NCI-H1092 (cell line): ENCODE data around the gene IDH3B.
"Not testable (repeated sequence)": the region's sequence is repeated elsewhere in the genome, so short reads cannot be mapped to it uniquely, and the experiment has no call there.

ENCODE experiments used
- DNase-seq: peaks from one replicate; lab custom pipeline; 2025; lab: John Stamatoyannopoulos, UW

IDH3B gene

DNA sequence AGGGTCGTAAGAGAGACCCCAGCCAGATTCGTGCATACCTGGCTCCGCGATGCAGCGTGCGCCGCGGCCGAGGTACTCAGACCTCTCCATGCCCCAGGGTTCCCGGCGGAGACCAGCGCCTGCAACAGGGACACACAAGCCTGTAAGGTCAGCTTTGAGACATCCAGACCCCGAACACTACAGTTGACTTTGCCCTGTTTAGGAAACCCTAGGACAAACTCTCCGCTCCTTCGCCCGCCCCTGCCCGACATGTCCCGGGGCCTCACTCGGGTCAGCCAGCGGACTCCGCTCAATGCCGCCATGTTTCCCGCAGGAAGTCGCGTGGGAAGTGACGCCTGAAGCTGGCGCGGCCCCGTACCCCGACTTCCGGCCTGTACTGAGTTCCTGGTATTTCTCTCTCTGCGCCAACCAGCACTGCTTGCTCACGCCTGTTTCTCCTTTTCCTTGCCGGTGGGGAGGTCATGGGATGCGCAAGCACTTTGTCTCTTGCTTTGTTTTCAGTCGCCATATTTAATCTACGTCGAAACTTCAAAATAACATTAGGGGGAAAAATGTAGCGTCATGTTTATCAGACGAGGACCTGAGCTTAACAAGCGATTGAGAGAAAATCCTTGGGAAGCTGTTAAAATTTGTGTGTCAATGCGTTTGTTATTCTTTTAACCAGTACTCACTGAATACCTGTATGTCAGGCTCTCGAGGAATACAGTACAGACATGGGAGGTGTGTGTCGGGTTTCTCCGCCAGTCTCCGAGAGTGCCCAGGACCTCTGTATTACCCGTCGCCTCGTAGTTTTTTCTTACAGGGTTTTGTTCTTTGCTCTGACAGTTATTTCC is at the start of gene IDH3B:
Gene IDH3B (minus strand): TSS at position 330 of the 833 bp plus-strand sequence. CDS start 28 bp downstream, at position 302.
- DNase-seq, result peak; percentile 83

DNA sequence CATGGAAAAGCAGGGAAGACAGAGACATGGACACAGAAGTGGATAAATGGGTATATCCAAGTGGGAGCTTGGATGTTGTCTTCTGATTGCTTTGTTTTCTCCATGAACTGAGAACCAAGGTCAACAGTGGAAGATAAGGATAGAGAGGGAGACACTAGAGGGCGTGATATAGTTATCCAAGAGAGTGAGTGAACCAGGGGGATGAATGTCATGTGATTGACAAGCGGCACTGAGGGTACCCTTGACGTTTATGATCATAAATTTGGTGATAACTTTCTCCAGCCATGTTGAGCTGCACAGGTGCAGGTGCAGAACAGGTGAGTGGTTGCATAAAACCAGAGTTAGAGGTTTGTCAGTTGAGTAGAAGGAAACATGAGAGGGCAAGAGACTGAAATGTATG is 49.3 kb upstream of the IDH3B start:
- DNase-seq, result no peak

DNA sequence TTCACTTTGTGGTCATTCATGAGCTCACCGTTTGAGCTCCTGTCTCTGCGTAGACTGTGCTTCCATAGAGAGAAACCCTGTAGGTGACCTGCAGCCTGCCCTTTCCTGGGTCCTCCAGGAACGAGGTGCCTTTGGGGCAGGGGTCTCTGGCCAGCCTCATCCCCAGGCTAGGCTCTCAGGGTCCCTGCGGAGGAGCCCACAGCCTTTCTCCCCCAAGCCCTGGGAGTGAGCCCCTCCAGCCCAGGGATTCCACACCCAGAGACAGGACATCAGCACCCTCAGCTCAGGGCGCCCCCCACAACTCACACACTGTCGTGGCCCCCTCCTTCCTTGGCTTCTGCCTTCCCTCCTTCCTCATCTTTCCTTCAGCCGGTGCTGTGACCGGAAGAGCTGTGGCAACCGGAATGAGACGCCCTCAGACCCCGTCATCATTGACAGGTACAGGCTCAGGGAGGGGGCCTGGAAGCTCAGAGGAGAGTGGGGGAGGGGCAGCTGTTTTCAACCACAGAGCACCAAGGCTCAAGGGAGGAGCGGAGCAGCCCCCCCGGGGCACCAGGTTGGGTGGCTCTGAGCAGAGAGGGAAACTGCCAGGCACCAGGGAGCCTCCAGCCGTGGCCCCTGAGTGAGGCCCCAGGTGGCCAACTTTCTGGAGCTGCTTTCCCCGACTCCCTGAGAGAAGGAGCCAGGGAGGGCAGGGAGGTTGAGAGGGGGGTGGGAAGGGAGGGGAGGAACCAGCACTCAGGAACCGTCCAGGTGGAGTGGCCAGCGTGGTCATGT is 45.4 kb upstream of the IDH3B start:
- DNase-seq, result no peak

DNA sequence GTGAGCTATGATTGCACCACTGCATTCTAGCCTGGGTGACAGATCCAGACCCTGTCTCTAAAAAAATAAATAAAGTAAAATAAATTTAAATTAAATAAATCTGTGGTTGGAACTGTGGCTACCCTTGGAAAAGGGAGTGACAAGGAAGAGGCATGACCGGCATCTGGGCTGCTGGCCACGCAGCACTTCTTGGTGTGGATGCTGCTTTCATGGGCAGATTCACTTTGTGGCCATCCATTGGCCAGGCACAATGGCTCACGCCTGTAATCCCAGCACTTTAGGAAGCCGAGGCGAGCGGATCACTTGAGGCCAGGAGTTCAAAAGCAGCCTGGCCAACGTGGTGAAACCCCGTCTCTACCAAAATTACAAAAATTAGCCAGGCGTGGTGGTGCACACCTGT is 44.6 kb upstream of the IDH3B start:
- no peak for DNase-seq

DNA sequence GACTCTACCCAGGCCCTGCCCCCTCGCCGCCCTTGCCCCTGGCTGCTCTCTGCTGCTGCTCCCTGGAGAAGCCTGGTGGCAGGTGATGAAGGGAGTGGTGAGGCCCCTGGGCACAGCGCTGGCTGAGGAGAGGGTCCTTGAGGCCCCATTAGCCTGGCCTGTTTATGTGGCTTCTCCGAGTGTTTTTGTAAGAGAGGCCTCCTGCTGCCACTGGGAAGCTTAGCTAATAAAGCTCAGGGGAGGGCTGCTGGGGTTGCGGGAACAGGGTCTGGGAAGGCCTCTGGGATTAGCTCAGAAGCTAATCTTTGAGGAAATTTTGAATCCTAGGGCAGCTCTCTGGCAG is 44.0 kb upstream of the IDH3B start:
- peak; percentile 72 for DNase-seq

DNA sequence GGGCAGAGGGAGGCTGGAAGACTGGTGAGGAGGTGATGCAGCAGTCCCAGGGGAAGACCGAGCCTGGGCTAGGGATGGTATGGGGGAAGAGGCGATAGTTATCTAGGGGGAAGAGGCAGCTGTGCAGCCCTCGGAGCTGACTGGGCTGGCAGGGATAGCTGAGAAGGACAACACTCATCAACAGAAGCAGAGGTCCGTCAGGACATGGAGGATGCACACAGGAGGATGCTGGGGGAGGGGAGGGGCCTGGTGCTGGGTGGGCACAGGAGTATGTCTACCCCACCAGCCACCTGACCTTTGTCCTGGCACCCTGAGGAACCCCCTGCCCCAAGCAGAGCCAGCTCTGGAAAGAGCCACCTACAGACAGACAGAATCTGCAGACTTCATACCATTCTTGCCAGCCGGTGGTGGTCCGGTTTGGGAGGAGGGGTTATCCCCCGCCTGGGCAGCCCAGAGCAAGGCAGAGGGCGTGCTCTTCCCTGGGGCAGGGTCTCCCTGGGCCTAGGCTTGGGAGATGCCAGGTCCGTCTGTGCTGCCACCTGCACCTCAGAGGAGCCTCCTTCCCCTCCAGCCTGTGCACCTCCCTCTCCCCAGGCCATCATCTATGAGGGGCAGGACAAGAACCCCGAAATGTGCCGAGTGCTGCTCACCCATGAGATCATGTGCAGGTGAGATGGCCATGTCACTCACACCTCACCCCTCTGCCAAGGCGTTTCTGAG is 43.5 kb upstream of the IDH3B start:
- no peak for DNase-seq

DNA sequence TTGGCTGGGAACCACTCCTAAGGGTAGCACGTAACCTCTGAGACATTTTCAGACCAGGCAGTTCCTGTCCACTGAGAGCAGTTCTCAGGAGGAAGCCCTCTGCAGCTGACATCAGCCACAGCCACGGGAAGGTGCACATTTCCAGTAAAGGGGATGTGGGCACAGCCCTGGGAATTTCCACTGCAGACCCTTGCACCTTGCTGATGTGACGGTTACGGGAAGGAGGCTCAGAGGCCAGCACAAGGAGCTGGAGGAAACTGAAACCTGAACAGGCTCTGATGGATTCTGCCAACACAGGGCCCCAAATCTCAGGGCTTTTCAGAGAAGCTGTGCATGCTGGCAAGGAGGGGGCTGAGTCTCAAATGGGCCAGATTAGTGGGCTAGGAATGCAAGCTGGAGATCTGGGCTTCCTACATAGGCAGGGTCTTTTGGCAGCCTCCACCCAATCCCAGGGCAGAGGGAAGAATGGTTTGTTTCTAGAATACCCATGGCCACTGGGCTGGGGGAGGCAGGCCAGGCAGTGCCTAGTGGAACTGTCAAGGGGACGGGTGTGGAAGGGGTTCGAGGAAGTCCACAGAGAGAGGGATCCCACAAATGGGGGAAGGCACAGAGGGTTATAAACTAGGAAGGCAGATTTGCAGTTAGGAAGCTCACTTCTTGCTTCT is 42.8 kb upstream of the IDH3B start:
- DNase-seq, result no peak

DNA sequence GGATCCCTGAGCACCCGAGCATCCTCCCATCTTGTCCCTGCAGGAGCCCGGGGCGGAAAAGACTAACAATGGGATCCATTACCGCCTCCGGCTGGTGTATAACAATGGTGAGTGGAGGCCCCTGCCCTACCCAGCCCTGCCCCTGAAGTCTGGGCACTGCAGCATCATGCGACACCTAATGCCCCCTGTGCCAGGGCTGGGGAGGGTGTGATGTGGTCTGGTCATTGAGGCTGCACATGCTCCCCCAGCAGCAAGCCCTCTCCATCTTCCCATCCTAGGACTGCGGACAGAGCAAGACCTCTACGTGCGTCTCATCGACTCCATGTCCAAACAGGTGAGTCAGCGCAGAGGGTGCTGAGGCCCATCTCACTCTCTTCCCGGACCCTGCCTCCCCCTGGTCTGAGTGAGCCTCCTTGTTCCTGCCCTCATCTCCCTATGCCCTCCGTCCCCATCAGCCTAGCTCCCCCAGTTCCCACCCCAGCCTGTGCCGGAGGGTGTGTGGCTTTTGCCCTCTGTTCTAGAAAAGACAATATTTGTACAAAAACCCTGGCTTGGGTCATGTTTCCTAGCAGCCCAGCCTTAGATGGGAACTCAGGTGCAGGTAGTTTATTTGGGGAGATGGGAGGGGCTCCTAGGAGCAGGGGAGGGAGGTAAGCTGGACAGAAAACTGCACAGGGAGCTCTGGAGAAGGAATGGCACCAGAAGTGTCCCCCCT is 42.1 kb upstream of the IDH3B start:
- no peak for DNase-seq

DNA sequence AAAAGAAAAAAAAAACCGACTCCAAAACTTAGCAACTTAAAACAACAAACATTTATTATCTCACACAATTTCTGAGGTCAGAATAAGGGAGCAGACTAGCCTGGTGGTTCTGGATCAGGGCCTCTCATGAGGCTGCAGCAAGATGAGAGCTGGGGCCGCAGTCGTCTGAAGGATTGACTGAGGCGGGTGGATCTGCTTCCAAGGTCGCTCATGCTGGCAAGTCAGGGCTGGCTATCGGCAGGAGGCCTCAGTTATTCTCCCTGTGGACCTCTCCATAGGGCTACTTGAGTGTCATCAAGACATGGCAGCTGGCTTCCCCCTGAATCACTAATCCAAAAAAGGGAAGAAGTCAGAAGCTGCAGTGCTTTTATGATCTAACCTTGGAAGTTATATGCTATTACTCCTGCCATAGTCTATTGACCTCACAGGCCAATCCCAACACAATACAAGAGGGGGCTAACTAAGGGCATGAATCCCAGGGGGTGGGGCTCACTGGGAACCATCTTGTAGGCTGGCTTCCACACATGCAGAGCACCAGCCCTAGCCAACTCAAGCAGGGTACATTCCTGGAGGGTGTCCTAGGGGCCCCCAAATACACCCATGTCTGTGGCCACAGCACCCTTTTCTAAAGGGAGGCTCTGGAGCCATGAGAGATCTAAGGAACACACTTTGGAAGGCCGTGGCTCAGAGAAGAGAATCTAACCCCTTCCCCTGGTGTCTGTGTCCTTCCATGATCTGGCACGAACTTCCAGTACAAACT is 39.9 kb upstream of the IDH3B start:
- no peak for DNase-seq

DNA sequence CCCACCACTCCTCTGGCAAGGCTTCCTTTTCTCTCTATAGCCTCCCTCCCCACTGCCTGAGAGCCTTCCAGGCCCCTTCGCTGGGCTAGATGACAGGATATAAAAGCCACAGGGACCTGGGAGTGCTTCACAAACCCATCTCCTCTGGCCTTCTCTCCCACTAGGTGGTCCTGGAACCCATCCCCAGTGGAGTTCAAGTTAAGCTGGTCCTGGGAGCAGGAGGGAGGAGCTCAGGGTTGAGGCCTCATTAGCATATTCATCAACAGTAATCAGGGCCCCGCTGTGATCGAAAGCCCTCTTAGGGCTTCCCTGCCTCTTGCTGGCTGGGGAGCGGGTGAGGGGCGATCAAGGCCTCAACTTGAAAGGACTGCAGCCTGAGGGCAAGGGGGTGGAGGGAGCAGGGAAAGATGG is 37.7 kb upstream of the IDH3B start:
- no peak for DNase-seq

DNA sequence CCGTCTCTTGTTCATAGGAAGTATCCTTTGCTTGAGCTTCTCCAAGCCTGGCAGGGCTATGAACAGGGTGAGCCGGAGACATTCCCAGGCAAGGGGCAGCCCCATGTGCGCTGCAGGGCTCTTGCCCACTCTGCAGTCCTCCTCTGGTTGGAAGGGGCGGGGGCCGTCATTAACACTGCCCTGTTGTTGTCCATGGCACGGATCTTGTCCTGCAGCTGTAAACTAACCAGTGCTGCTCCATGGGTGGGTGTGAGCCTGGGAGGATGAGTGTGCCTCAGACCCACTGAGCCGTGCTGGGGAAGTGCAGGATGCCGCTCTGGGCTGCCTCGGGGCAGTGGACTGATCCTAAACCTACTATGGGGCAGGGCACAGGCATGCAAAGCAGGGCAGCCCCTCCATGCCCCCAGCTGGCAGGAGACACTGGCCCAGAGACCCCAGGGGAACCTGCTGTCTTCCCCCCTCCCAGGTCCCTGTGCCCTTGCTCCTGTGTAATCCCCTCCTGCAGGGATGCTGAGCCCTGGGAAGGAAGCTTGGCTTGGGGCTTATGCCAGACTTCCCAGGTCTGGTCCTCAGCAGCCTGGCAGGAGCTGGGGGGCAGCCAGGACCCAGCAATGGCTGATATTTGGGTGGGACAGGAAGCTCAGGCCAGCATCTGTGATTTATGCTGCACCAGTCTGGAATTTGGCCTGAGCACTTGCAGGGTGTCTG is 37.1 kb upstream of the IDH3B start:
- DNase-seq, result no peak

DNA sequence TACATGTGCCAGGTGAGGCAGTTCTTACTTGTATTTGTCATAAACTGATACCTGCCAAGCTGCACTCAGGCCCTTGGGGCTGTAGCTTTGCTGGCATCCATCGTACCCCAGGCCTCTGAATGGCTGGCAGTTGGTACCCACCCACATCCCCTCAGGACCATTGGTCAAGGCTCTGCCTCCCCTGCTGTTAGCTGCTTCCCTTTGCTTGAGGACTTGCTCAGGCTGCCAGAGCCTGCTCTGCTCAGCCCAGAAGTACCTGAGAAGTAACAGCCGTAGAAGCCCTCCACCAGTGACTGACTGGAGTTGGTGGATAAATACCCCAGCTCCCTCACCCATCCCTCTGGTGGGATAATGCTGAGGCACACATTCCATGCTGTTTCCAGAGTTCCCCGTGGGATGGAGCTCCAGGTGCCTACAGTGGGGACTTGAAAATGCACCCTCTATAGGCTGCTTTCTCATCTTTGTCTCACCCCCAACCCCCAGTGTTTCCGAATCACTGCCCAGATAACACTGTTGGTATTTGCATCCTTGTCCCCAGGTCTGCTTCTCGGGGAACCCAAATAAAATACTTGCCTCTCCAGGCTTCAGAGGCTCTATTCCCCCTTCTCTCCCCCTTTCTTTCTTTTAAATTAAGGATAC is 35.9 kb upstream of the IDH3B start:
- DNase-seq, result no peak

DNA sequence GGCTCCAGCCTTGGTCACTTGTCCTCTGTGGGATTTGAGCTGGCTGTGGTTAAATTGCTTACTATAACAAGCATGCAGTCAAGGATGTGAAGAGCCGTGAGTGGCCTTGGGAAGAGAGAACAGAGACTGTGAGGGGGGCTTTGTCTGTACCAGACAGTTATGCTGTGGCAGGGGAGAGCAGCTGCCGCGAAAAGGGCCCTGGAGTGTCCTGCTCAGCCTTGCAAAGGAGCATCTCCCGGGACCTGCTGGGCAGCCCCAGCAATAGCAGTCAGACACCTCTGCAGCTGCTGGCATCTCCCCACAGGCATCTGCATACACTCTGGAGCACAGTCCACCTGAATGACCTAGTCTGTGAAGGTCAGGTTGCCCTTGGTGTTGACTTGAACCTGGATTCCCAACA is 34.9 kb upstream of the IDH3B start:
- no peak for DNase-seq

DNA sequence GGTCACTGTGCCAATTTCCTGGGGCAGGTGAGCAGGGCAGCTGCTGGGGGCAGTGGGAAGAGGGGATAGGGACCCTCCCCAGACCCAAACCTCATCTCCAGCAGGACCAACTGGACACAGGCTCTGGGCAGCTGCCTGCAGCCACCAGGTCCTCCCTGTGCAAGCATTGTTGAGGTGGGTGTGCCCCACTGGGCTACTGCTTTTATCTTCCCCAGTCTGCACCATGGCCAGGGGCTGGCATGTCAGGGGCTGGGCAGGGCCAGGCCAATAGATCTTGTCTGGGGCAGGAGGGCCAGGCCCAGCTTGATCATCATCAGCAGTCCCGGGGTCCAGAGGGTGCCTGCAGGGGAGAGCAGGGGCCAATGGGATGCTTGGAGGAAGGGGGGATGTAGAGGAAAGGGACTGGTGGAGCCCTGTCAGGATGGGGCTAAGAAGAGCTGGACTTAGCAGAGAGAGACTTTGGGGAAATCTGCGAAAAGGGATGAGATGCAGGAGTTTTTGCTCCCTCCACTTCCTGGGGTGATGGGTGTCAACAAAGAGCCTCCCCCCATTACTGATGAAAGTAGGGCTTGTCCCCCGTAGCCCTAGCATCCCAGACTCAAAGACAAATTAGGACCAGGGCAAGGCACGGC is 34.3 kb upstream of the IDH3B start:
- DNase-seq, result no peak

DNA sequence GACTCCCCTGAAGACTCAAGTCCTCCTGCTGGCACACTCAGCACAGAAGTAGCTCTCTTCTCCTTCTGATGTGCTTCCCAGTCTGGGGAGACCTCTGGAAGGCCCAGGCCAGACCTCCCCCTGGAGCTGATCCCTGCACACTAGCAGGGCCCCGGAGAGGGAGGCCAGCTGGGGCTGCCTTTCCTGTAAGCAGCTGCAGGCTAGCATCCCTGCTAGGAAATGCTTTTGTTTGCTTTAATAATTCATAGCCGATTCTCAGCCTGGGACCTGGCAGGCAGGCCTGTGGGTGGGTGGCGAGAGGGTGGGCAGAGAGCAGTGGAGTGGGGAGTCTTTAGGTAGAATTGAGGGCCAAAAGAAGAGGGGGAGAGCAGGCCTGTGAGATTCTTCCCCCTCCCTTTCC is 33.8 kb upstream of the IDH3B start:
- peak; percentile 45 for DNase-seq

DNA sequence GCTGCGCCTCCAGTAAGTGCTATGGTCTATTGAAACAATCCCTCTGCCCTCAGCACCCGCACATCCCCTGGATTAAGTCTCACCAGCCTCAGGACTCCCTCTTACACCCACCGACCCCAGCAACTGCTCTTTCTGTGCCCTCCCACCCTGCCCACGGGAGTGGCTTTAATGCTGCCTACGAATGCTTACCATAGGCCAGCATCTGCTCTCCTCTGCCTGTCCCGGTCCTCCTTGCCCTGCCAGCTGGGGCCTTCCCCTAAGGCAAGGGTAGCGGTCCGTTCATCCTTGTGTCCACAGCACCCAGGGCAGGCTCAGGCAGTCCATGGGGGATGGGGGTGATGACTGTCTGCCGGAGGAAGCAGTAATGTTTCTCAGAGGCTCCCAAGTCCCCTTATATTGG is 32.6 kb upstream of the IDH3B start:
- no peak for DNase-seq

DNA sequence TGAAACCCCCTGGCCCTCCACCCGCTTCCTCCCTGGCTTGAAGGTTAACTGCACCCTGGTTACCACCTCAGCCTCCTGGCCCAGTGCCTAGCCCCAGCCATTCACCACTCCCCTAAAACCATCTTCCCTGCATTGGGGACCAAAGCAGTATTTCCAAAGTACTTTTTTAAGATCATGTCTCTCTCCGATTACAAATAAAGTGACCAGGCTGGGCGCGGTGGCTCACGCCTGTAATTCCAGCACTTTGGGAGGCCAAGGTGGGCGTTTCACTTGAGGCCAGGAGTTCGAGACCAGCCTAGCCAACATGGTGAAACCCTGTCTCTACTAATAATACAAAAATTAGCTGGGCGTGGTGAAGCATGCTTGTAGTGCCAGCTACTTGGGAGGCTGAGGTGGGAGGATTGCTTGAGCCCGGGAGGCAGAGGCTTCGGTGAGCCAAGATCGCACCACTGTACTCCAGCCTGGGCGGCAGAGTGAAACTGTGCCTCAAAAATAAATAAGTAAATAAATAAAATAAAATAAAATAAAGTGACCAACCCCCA is 32.0 kb upstream of the IDH3B start:
- DNase-seq, result not testable (repeated sequence)

DNA sequence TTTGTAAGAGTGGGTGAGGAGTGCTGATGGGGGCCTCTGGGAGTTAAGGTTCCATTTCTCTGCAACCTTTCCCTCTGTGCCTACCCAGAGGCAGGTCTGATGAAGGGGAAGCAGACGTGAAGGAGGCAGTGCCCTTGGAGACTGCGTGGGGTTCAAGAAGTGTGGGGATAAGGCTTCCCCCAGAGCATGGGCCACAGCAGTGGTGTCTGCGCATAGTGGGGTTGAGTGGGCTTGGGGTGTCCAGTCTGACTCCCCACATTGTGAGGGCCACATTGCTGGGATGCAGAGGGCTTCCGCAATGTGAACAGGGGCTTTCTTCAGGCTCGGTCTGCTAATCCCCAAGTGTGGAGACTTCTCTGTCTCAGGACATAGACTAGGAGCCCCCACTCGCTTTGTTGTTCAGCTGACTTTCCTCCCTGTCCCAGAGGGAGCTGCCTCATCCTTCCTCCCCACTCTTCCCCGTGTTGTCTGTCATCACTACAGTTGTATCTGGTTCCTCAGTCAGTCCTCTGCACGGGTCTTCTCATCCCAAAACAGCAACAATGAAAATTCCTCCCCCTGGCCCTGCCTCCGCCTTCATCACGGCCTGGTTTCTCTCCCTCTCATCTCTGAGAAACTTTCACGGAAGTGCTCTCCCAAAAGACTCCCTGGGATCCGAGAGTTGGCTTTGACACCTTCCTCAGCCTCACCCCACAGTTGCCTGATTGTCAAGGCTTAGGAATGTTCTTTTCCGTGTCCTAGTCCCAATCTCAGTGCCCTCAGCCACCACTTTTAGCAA is 31.4 kb upstream of the IDH3B start:
- DNase-seq, result no peak
